Spleen (tissue), 7 donors: Measurements from ENCODE around the gene CACNA2D3.

Experiments used
- CTCF ChIP-seq, 11 experiments: fragments of 200-600 bp in 7 of 11; fragments of 450-650 bp in 4 of 11; sonication (generic) in 4 of 11; IDR thresholded peaks in 8 of 11; conservative IDR thresholded peaks in 3 of 11; 1 replicate in 7 of 11; 2 replicates in 4 of 11; pipeline versions ENCODE4 v1.4.0 to v1.8.0; 2016 to 2021; ENCODE audit warnings: antibody characterized with exemption in 11 of 11, inconsistent platforms in 4 of 11, mild to moderate bottlenecking in 1 of 11
- POLR2AphosphoS5 ChIP-seq, 3 donors: sonication (generic); formaldehyde crosslinking; IDR thresholded peaks; one replicate each; pipeline ENCODE4 v1.5.1; 2017; ENCODE audit warnings: antibody characterized with exemption in 3 of 3
- donor health status: DM: no; HTN: no; CAD: no; lungs with moderate emphysema.
- donor health status: DM: no; HTN: no; CAD: no.
- donor health status: DM: no; HTN: no; CAD: no.

GRCh38 chr3:54982807-54983206 is 860.5 kb downstream of the CACNA2D3 start:
- no peak for TF ChIP-seq CTCF (IDR thresholded peaks at IDR 0.05 in 8 of 11, conservative IDR thresholded peaks at IDR 0.05 in 3 of 11)
- no peak for TF ChIP-seq POLR2AphosphoS5 (IDR thresholded peaks at IDR 0.05)
